ENCODE data around the gene ASAH2.

DNA sequence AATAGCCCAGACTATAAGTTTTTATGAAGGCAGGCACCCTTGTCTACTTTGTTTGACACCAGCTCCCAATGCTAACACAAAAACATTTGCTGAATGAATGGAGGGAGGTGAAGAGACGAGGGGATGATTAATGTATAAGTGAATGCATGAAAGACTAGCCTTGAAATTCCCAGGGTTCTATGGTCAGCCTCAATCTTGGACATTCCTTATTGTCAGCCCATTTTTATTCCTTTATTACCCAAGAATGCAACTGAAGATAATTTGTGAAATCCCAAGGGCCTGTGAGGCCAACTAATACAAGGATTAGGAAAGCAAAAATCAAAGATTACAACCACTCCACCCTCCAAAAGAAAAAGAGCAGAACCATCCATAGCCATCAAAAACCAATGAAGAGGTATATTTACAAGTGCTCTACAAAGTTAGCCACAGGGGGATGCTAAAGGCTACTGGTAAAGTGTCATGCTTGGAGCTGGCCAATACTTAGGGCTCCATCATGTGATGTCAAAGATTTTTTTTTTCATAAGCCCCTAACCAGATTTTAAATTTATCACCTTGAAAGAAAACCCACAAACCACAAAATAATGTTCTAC is 40.0 kb upstream of the ASAH2 start:
- TF ChIP-seq, protein P1, sequence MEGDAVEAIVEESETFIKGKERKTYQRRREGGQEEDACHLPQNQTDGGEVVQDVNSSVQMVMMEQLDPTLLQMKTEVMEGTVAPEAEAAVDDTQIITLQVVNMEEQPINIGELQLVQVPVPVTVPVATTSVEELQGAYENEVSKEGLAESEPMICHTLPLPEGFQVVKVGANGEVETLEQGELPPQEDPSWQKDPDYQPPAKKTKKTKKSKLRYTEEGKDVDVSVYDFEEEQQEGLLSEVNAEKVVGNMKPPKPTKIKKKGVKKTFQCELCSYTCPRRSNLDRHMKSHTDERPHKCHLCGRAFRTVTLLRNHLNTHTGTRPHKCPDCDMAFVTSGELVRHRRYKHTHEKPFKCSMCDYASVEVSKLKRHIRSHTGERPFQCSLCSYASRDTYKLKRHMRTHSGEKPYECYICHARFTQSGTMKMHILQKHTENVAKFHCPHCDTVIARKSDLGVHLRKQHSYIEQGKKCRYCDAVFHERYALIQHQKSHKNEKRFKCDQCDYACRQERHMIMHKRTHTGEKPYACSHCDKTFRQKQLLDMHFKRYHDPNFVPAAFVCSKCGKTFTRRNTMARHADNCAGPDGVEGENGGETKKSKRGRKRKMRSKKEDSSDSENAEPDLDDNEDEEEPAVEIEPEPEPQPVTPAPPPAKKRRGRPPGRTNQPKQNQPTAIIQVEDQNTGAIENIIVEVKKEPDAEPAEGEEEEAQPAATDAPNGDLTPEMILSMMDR (IDR thresholded peaks at IDR 0.05; ENCODE audit: control extremely low read depth in 1 of 3, insufficient read depth in 1 of 3, low read depth in 1 of 3, low read length in 3 of 3) = peak in 2 of 3 experiments; percentile 46 to 47; a peak in 3 of 4 replicates
- TF ChIP-seq SIX5 (IDR thresholded peaks at IDR 0.05; ENCODE audit: low read depth, low read length) (no peak), EP300 (IDR thresholded peaks at IDR 0.05; ENCODE audit: borderline replicate concordance in 1 of 2, low read depth in 2 of 2, low read length in 2 of 2) (no peak), JUND (IDR thresholded peaks at IDR 0.05; ENCODE audit: low read length) (no peak), HDAC6 (IDR thresholded peaks at IDR 0.05; ENCODE audit: low read depth, low read length) (no peak)
- TF ChIP-seq, protein P2, sequence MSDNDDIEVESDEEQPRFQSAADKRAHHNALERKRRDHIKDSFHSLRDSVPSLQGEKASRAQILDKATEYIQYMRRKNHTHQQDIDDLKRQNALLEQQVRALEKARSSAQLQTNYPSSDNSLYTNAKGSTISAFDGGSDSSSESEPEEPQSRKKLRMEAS (IDR thresholded peaks at IDR 0.05) = no peak
